Hepatocyte (in vitro differentiated cells): ENCODE results near the gene CCDC197.

Experiments
- EZH2 ChIP-seq: fragments of 200-600 bp; sonication (generic); IDR thresholded peaks from 2 replicates; pipeline ENCODE4 v1.6.1; 2016; ENCODE audit warnings: antibody characterized with exemption, mild to moderate bottlenecking, borderline replicate concordance
- EZH2phosphoT487 ChIP-seq: fragments of 200-600 bp; sonication (generic); IDR thresholded peaks from one replicate; pipeline ENCODE4 v1.6.1; 2018; ENCODE audit warnings: antibody characterized with exemption, mild to moderate bottlenecking, low read depth, moderate library complexity; ENCODE audit not compliant: unreplicated experiment, severe bottlenecking
- TF ChIP-seq, protein P1 (sequence below): fragments of 200-600 bp; sonication (generic); IDR thresholded peaks from 2 replicates; pipeline ENCODE4 v1.5.1; 2016; ENCODE audit warnings: antibody characterized with exemption, mild to moderate bottlenecking; ENCODE audit not compliant: poor library complexity

DNA sequence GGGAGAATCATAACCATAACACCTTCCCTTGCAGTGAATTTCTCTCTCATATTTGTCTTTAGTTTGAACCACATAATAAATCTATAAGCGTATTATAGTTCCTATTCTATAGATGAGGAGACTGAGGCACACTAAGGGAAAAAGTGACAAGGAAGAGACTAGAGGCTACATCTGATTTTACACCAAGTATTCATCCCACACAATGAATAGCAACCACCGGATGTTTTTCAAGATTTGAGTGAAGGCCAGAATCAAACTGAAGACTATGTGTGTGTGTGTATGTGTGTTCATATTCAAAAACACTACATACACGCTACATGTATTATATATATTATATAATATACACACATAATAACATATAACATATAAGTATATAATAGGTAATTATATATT, 25.5 kb upstream of the CCDC197 start:
- no peak for TF ChIP-seq EZH2
- TF ChIP-seq, protein P1, sequence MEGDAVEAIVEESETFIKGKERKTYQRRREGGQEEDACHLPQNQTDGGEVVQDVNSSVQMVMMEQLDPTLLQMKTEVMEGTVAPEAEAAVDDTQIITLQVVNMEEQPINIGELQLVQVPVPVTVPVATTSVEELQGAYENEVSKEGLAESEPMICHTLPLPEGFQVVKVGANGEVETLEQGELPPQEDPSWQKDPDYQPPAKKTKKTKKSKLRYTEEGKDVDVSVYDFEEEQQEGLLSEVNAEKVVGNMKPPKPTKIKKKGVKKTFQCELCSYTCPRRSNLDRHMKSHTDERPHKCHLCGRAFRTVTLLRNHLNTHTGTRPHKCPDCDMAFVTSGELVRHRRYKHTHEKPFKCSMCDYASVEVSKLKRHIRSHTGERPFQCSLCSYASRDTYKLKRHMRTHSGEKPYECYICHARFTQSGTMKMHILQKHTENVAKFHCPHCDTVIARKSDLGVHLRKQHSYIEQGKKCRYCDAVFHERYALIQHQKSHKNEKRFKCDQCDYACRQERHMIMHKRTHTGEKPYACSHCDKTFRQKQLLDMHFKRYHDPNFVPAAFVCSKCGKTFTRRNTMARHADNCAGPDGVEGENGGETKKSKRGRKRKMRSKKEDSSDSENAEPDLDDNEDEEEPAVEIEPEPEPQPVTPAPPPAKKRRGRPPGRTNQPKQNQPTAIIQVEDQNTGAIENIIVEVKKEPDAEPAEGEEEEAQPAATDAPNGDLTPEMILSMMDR = no peak
- TF ChIP-seq EZH2phosphoT487 = no peak
